NCI-H2029 (cell line): Measurements from ENCODE around the gene KIF20B.
"Not testable (repeated sequence)": the region's sequence is repeated elsewhere in the genome, so short reads cannot be mapped to it uniquely, and the experiment has no call there.

Source experiments
- DNase-seq: peaks from one replicate; lab custom pipeline; 2025; lab: John Stamatoyannopoulos, UW

The KIF20B gene

DNA sequence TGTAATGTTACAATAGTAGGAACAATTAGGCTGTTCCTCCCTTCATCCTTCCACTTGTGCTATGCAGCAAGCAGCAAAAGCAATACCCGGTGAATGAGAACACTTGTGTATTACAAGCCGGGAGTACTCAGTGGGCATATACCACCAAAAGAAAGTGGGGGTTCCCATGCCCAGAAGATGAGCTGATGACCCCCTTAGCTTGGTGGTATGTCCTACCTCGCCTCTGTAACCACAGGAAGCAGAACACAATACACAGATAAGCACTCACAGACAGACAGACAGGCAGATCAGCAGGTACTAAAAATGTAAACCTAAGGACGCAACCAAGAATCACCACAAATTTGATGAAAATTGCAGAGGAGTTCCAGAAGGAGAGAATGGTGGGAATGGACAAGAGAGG is 15.5 kb upstream of the KIF20B start:
- no peak for DNase-seq

GRCh38 chr10:89690027-89690426 is 11.4 kb upstream of the KIF20B start:
- no peak for DNase-seq

GRCh38 chr10:89692416-89692815 is 9.0 kb upstream of the KIF20B start:
- DNase-seq, result no peak

DNA sequence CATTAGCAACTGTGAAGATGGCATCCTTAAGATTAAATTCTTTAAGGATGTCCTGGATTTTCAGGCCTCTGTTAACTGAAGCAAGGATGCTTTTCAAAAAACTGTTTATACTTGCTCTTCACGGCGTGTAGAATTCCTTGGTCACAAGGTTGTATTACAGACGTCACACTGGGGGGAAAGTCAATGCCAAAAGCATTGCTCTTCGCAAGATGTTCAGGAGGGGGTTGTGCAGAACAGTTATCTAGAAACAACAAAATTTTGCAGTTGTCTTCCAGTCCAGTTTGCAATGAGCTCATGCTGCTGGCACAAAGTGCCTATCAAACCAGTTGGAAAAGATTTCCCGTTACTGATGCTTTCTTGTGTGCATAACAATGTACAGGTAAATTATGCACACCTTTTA is 8.2 kb upstream of the KIF20B start:
- no peak for DNase-seq

DNA sequence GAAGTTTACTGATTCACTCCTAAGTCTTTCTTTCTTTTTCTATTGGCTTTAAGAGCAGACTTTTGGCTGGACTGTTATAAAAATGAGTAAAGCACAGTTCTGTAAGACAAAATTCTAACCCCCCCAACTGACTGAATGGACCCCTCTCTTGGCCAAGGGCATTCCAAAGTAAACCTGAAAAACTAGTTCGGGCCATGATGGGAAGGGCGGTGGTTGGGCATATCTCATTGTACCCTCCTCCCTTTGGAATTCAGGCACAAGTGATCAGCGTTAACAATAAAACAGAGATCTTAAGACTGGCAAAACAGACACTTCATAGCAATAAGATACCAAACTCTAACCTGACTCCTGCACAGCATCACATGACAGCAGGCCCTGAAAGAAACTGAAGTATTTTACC is 6.1 kb upstream of the KIF20B start:
- no peak for DNase-seq

- no peak for DNase-seq
Measured at GRCh38 chr10:89697946-89698345, 3.4 kb upstream of the KIF20B start.

- no peak for DNase-seq
Measured at GRCh38 chr10:89699581-89700064, 1.8 kb upstream of the KIF20B start.

- no peak for DNase-seq
Measured at GRCh38 chr10:89700923-89701241, 508 bp upstream of the KIF20B start.

DNA sequence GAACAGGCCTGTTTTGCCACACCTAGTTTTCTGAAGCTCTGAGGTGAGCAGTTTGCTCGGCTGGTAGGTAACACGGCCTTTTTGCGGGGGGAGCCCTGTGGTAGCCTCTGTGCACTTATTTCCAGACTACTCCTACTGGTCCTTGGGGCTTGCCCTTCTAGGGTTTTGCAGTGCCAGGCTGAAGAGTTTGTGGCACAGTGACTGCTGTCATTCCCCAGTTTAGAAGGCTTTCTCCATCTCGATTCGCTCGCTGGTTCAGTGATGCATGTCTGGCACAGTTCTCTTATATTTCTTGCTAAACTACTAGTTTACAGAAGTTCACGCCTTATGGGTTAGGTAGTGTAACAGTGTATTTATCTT is 711 bp downstream of the KIF20B start:
- no peak for DNase-seq

GRCh38 chr10:89705466-89705865 is 4.1 kb downstream of the KIF20B start:
- DNase-seq, result no peak

GRCh38 chr10:89706011-89706410 is 4.6 kb downstream of the KIF20B start:
- no peak for DNase-seq

- DNase-seq, result no peak
Measured at GRCh38 chr10:89707372-89707771, 6.0 kb downstream of the KIF20B start.

DNA sequence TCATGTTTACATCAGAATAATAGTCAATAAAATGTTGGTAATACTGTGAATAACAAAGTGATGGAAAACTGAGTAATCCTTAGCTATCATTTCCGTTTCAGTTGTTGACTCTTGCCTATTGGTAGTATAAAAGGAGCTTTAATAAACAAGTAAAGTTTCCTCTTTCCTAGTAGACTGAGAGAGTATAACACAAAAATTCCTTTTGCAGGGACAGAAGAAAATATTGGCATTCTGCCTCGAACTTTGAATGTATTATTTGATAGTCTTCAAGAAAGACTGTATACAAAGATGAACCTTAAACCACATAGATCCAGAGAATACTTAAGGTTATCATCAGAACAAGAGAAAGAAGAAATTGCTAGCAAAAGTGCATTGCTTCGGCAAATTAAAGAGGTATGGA is 9.4 kb downstream of the KIF20B start:
- no peak for DNase-seq

GRCh38 chr10:89734616-89735015 is 33.2 kb downstream of the KIF20B start:
- no peak for DNase-seq

DNA sequence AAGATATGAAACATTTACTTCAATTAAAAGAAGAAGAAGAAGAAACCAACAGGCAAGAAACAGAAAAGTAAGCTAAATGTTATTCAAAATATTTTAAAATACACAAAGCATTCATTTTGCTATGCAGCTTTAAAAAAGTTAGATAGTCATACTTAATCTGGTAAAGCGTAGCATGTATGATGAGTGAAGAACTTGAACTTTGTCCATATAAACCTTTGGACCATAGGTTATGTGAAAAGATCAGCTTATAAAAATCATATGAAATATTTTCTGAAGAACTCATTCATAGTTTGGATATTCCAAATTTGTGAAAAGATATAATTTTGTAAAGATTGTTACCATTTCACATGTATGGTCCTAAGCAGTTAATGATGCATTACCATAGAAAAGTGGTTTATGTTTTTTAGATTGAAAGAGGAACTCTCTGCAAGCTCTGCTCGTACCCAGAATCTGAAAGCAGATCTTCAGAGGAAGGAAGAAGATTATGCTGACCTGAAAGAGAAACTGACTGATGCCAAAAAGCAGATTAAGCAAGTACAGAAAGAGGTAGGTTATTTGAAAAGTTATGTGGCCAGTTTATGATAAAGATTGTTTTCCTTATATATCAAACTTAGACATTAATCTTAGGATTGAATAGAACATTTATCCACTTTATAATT is 37.3 kb downstream of the KIF20B start:
- DNase-seq, result no peak

DNA sequence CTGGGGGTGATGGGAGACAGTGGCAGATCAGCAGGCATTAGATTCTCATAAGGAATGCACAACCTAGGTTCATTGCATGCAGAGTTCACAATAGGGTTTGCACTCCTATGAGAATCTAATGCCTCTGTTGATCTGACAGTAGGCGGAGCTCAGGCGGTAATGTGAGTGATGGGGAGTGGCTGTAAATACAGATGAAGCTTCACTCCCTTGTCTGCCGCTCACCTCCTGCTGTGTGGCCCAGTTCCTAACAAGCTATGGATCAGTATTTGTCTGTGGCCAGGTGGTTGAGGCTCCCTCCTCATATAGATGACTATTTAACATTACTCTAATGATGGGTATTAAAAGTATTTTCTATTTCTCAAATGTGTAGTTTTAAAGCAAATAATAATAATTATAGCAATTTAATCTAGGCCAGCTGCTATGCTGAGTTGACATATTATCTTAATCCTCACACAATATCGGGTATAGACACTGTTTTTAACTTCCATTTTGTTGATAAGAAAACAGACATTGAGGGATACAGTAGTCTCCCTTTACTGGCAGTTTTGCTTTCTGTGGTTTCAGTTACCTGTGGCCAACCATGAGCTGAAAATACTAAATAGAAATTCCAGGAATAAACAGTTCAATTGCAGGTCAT is 39.9 kb downstream of the KIF20B start:
- no peak for DNase-seq

DNA sequence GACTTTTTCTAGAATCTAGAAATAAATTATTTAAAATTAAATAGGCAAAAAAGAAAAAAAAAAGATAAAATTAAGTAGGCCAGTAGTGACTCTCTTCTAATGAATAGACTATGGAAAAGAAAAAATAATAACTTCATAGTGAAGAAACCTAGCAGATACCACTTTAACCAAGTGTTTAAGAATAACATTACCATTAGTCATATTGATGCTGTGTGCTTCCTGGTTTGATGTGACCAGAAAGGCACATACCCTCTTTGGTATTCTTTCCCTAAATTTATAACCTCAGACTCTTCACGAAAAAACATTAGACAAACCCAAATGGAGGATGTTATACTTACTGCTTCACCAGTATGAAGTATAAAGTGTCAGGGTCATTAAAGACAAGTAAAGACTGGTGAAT is 42.6 kb downstream of the KIF20B start:
- DNase-seq, result no peak

- DNase-seq, result no peak
Measured at GRCh38 chr10:89745903-89746302, 44.5 kb downstream of the KIF20B start.

DNA sequence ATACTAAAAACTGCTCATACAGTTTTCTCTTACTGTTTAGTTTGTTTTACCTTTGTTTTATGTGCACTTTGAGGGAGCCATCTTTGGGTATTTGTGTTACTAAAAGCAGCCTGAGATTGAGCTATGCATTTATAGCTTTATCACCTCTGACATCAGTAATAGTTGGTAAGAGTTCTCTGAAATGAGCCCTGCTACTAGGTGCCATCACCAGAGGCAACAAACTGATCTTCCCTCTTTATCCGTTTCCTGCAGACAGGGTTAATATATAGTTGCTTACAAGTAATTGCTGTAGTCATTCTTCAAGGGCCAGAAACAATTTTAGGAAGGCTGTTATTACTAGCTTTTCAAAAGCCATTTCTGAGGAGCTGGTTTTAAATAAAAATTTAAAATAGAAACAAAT is 49.1 kb downstream of the KIF20B start:
- no peak for DNase-seq

- DNase-seq, result no peak
Measured at GRCh38 chr10:89755374-89755773, 54.0 kb downstream of the KIF20B start.

DNA sequence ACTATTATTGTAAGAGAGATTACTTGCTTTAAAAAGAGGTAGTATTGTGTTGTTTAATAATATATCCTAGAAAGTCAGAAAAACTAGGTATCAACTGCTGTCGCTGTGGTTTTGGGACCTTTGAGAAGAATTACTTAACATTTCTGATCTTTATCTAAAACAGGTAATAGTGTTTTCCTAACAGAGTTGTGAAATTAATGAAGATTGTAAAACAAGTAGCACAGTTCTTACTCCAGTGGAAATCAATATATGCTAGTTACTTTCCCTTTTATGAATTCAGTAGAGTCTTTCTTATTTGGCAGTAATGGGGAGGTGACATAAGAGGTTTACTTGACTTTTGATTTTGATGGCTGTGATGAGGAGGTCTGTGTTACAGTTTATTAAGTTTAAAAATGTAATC is 58.1 kb downstream of the KIF20B start:
- no peak for DNase-seq

DNA sequence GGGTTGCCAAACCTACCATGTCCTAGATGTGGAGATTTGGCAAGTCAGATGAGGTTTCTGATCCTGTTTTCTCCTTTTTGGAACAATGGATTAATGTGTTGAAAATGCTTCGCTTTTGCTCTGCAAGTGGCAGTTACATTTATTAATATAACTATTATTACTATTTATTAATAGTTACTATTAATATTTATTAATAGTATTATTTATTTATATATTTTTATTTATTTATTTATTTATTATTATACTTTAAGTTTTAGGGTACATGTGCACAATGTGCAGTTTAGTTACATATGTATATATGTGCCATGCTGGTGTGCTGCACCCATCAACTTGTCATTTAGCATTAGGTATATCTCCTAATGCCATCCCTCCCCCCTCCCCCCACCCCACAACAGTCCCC is 62.3 kb downstream of the KIF20B start:
- not testable (repeated sequence) for DNase-seq

- no peak for DNase-seq
Measured at GRCh38 chr10:89771684-89772083, 70.3 kb downstream of the KIF20B start.

- no peak for DNase-seq
Measured at GRCh38 chr10:89773081-89773480, 71.7 kb downstream of the KIF20B start.
